GM20000 (cell line): ENCODE measurements around the gene COL11A2.

ENCODE experiments used
- DNase-seq: peaks from one replicate; pipeline ENCODE4 v3.0.0; 2012; ENCODE audit warnings: low spot score
- TF ChIP-seq, protein P1 (sequence below): IDR thresholded peaks from 2 replicates; pipeline ENCODE4 v1.5.1; 2012; ENCODE audit warnings: mild to moderate bottlenecking, control low read depth; ENCODE audit errors: extremely low read depth, missing control alignments

Gene COL11A2

DNA sequence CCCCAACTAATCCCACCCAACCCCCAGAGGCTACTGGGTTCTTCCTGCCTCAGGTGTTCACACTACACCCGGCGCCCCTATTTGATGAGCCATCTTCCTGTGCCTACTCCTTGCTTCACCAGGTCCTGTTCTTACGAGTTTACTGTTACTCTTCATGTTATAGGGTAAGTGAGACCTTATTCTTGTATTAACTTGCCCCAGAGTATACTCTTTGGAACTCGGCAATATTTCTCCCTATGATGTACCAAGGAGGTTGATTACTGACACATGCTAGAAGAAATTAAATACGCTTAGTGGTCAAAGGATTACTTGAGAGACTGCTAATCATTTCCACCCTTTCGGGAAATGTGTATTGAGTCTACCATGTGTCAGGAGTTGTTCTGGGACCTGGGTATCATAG, 25.0 kb upstream of the COL11A2 start:
- TF ChIP-seq, protein P1, sequence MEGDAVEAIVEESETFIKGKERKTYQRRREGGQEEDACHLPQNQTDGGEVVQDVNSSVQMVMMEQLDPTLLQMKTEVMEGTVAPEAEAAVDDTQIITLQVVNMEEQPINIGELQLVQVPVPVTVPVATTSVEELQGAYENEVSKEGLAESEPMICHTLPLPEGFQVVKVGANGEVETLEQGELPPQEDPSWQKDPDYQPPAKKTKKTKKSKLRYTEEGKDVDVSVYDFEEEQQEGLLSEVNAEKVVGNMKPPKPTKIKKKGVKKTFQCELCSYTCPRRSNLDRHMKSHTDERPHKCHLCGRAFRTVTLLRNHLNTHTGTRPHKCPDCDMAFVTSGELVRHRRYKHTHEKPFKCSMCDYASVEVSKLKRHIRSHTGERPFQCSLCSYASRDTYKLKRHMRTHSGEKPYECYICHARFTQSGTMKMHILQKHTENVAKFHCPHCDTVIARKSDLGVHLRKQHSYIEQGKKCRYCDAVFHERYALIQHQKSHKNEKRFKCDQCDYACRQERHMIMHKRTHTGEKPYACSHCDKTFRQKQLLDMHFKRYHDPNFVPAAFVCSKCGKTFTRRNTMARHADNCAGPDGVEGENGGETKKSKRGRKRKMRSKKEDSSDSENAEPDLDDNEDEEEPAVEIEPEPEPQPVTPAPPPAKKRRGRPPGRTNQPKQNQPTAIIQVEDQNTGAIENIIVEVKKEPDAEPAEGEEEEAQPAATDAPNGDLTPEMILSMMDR = no peak
- DNase-seq = peak; percentile 1

DNA sequence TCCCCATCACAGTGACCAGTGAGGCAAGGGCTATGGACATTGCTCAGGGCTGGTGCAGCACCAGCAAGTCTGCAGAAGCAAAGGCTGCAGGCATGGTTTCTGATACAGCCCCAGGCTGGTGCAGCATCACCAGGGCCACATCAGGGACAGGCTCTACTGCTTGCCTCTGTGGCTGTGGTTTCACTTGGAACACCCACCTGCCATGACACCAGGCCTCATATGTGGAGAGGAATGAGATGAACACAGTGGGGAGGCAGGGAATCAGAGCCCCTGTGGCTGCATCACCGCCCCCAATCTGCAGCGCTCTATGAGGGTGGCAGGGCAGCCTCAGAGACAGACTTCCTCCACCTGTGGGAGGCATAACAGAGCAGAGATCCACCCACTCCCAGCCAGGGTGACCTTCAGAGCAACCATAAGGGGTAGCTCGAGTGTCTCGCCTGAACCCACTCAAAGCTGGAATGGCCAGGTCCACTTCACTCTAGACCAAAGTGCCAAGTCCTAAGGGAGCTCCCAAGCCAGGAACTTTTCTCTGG, 23.9 kb upstream of the COL11A2 start:
- no peak for DNase-seq
- TF ChIP-seq, protein P1 = no peak

DNA sequence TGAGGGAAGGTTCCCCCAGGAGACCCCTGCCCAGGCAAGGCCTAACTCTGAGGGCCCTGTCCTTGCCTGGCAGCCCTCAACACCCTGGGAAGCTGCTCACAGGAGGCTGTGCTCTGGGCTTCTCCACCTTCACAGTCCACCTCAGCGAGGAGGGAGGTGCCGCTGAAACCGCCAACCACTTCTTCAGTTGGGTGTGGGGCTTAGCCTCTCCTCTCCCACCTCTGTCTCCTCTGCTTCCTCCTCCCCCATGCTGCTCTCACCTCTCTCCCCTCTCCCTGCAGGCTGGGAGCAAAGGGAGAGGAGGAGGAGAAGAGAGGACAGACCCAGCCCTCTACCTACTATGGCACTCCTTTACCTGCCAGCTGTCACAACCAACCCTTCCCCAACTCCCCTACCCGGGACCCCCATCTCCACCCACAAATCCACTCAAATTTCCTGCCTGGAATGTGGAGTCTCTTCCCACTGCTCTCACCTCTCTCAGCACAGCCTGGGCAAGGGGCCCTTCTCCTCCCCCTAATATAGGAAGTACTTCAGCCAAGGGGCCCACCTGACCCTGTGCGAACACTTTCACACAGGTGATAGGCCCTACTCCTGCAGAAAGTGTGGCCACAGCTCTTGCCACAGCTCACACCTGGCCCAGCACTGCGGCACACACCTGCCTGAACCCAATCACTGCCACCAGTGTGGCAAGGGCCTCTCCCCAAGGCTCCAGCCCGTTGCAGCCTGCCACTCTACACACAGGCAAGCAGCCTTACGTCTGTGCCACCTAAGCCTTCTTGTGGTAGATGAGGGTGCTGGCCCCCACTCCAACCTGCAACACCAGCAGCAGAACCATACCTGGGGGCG, 23.2 kb upstream of the COL11A2 start:
- DNase-seq = no peak
- TF ChIP-seq, protein P1 = no peak

DNA sequence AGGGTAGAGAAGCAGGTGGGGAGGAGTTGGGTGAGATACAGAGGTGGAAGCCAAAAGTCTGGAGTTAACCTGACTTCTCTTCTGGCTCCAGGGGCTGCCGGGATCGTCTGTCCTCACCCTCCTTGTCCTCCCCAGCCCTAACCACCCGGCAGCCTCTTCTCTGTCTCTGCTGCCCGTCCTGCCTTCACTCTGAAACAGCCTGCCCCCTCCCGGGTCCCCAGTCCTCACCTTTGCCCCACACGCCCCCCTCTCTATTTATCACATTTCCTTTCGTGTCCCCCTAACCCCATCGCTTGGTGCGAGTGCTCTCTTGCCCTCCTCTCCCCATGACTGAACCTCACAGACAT, 21.7 kb upstream of the COL11A2 start:
- DNase-seq = no peak
- TF ChIP-seq, protein P1 = no peak

DNA sequence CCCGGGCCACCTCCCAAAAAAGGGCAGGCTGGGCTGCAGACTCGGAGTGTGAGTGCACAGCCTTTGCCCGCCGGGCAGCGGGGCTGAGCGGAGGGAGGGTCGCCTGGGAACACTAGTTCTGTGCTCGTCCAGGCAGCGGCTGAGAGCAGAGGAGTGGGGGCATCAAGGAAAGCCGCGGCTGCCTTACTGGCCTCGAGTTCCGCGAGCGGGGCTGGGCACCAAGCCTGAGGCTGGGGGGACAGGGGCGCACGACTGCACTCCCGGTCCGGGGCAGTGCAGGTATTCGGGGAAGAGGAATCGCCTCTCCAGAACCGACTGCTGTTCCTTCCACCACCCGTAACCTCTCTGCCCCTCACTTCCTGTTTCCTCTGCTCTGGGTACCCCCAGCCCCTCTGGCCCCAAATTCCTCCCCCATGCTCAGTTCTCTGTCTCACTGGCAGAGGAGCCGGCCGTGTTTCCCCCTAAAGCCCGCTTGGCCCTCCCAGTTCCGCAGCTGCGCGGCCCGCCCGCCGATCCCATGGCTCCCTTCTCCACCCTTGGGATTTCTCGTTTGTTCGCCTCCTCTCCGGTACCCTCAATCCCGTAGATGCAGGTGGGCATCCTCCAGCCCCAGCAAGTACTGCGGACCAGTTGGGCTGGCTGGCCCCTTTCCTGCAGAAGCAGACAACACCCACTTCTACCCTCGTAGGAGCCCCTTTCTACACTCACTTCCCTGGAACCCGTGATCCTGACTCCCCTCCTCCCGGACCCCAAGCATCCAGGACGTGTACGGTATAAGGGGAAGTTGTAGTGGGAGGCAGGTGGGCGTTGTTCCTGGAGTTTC, 21.1 kb upstream of the COL11A2 start:
- no peak for DNase-seq
- TF ChIP-seq, protein P1 = no peak

DNA sequence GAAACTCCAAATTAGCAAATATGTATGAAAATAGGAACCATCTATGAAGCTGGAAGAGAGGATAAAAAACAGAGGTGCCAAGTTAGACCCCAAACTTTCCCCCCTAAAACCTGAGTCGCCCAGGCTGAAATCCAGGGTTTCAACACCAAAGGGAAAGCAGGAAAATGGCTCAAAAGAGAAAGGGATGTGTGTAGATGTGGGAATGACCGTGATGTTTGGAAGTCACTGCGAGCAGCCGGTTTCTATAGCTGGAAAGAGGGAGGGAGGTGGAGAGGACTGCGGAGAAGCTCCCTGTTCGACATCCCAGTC, 20.5 kb upstream of the COL11A2 start:
- TF ChIP-seq, protein P1 = no peak
- DNase-seq = no peak
